ENCODE measurements around the gene WIPI1.
"Not testable (repeated sequence)": the region's sequence is repeated elsewhere in the genome, so short reads cannot be mapped to it uniquely, and the experiment has no call there.

Gene WIPI1

GRCh38 chr17:68413597-68414560 is 43.4 kb downstream of the WIPI1 start:
- peak; percentile 28 for DNase-seq (ENCODE audit: low spot score)

- not testable (repeated sequence) for DNase-seq (ENCODE audit: low spot score)
These were observed 49.6 kb downstream of the WIPI1 start for GRCh38 chr17:68407656-68408055.

DNA sequence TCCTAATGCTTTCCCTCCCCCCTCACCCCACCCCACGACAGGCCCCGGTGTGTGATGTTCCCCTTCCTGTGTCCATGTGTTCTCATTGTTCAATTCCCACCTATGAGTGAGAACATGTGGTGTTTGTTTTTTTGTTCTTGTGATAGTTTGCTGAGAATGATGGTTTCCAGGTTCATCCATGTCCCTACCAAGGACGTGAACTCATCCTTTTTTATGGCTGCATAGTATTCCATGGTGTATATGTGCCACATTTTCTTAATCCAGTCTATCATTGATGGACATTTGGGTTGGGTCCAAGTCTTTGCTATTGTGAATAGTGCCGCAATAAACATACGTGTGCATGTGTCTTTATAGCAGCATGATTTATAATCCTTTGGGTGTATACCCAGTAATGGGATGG is 53.5 kb downstream of the WIPI1 start:
- not testable (repeated sequence) for DNase-seq (ENCODE audit: low spot score)

GRCh38 chr17:68403122-68403521 is 54.2 kb downstream of the WIPI1 start:
- no peak for DNase-seq (ENCODE audit: low spot score)

GRCh38 chr17:68401288-68401687 is 56.0 kb downstream of the WIPI1 start:
- no peak for DNase-seq (ENCODE audit: low spot score)

- DNase-seq (ENCODE audit: low spot score) = no peak
These were observed 56.9 kb downstream of the WIPI1 start for GRCh38 chr17:68400404-68400735.

- DNase-seq (ENCODE audit: low spot score) = no peak
These were observed 57.5 kb downstream of the WIPI1 start for GRCh38 chr17:68399638-68400403.

GRCh38 chr17:68398691-68399637 is 58.3 kb downstream of the WIPI1 start:
- DNase-seq (ENCODE audit: low spot score) = peak; percentile 55

GRCh38 chr17:68397108-68397536 is 60.2 kb downstream of the WIPI1 start:
- DNase-seq (ENCODE audit: low spot score) = no peak

GRCh38 chr17:68396226-68397107 is 60.8 kb downstream of the WIPI1 start:
- DNase-seq (ENCODE audit: low spot score) = no peak

- DNase-seq (ENCODE audit: low spot score) = no peak
These were observed 62.5 kb downstream of the WIPI1 start for GRCh38 chr17:68394608-68395331.

- no peak for DNase-seq (ENCODE audit: low spot score)
These were observed 65.6 kb downstream of the WIPI1 start for GRCh38 chr17:68391561-68392268.

DNA sequence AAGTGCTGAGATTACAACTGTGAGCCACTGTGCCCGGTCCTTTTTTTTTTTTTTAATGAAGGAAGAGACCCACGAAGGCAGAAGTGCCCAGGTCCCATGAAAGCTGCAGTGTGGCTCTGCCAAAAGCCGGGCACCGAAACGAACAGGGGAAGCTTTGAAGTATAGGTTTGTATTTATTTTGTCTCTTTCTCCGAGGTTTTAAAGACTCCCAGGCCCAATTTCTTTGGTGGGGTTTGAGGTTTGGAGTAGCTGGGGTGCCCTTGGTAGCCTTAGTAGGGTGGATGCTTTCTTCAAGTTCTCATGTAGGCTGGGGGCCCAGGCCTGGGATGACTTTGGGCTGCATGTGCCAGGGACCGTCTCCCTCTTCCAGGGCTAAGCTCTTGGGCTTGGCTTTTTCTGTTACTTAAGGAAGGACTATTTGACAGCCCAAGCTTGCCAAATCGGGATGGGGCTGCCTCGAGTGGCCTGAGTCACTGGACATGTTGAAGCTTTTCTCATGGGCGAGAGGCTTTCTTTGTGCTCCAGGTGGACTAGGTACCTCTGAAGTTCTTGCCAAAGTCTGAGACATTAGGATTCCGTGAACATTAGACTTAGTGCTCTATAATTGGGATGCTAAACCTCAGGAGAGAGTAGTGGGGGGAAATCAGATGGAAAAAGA is 66.3 kb downstream of the WIPI1 start:
- no peak for DNase-seq (ENCODE audit: low spot score)

GRCh38 chr17:68389041-68389440 is 68.3 kb downstream of the WIPI1 start:
- no peak for DNase-seq (ENCODE audit: low spot score)

GRCh38 chr17:68387435-68388218 is 69.7 kb downstream of the WIPI1 start:
- no peak for DNase-seq (ENCODE audit: low spot score)

- DNase-seq (ENCODE audit: low spot score) = no peak
These were observed 71.6 kb downstream of the WIPI1 start for GRCh38 chr17:68385490-68386215.

DNA sequence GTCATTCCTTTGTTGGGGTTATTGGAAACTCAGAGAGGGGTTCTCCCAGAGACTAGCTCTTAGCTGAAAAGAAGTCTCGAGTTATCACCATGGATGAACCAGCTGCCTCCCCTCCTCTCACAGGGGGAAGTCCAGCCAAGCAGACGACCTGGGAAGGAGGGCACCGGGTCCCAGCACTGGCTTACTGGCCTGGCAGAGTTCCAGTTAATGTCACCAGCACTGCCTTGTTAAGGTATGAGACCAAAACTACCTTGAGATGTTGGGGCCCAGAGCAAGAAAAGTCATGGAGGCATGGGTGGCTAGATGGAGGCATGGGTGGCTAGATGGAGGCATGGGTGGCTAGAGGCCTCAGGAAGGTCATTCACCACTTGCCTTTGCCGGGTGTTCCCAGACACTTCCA is 72.4 kb downstream of the WIPI1 start:
- no peak for DNase-seq (ENCODE audit: low spot score)

GRCh38 chr17:68384471-68384870 is 72.8 kb downstream of the WIPI1 start:
- DNase-seq (ENCODE audit: low spot score) = no peak
